SK-N-SH (cell line): ENCODE measurements around the gene PEPD. TPM values are rescaled to one million over a fixed set of nuclear protein-coding genes. Genes with fewer than 3 reads are reported as not detected.

Source experiments
- CTCF ChIA-PET: fragments of 300-600, 350-600 bp; formaldehyde crosslinking; extraction: SDS; loops from one replicate; lab custom pipeline; 2021; lab: Yijun Ruan, JAX
- POLR2A ChIA-PET: fragments of 350-600 bp; sonication (Branson Sonifier 250); formaldehyde crosslinking; extraction: SDS; loops from one replicate; lab custom pipeline; 2020; ENCODE audit warnings: antibody characterized with exemption, inconsistent platforms; lab: Yijun Ruan, JAX
- DNase-seq: peaks from one replicate; pipeline ENCODE4 v3.0.0; 2012
- H2AFZ ChIP-seq: fragments of 200-600 bp; sonication (generic); 2 replicates; pipeline ENCODE4 v1.8.1; 2016; ENCODE audit warnings: antibody characterized with exemption, mild to moderate bottlenecking, low read depth
- H3F3A ChIP-seq: fragments of 200-600 bp; sonication (generic); replicated peaks from 2 replicates; pipeline ENCODE3; 2016; ENCODE audit warnings: antibody characterized with exemption, mild to moderate bottlenecking; ENCODE audit not compliant: insufficient read depth
- H3K27ac ChIP-seq, 2 experiments: fragments of 200-500 bp in 1 of 2; fragments of 200-600 bp in 1 of 2; sonication (Bioruptor generic) in 1 of 2; sonication (generic), shearing (Covaris generic) in 1 of 2; 2 replicates each; pipeline versions ENCODE4 v1.5.1 to v1.6.1; 2014 to 2016; ENCODE audit warnings: low read depth in 2 of 2, inconsistent platforms in 1 of 2, low read length in 1 of 2, mild to moderate bottlenecking in 1 of 2, mixed read lengths in 1 of 2
- H3K27me3 ChIP-seq: fragments of 200-600 bp; sonication (generic), shearing (Covaris generic); 2 replicates; pipeline ENCODE4 v1.6.1; 2016; ENCODE audit warnings: mixed run types; ENCODE audit not compliant: insufficient read depth
- H3K36me3 ChIP-seq, 2 experiments: fragments of 200-500 bp in 1 of 2; fragments of 200-600 bp in 1 of 2; sonication (Bioruptor generic) in 1 of 2; sonication (generic) in 1 of 2; replicated peaks in 1 of 2; 2 replicates each; pipeline versions ENCODE3 to v1.5.1; 2014 to 2016; ENCODE audit warnings: low read length in 1 of 2, mild to moderate bottlenecking in 1 of 2; ENCODE audit not compliant: insufficient read depth in 2 of 2, control insufficient read depth in 1 of 2
- H3K4me1 ChIP-seq, 2 experiments: fragments of 200-500 bp in 1 of 2; fragments of 200-600 bp in 1 of 2; sonication (Bioruptor generic) in 1 of 2; sonication (generic), shearing (Covaris generic) in 1 of 2; 2 replicates each; pipeline versions ENCODE4 v1.5.1 to v1.6.1; 2014 to 2016; ENCODE audit warnings: low read depth in 1 of 2, low read length in 1 of 2, mixed run types in 1 of 2; ENCODE audit not compliant: insufficient read depth in 2 of 2, control insufficient read depth in 1 of 2
- H3K4me2 ChIP-seq: fragments of 200-600 bp; sonication (generic), shearing (Covaris generic); 2 replicates; pipeline ENCODE4 v1.6.1; 2017; ENCODE audit warnings: mixed run types
- H3K4me3 ChIP-seq, 2 experiments: fragments of 200-500 bp in 1 of 2; fragments of 200-600 bp in 1 of 2; sonication (Bioruptor generic) in 1 of 2; sonication (generic), shearing (Covaris generic) in 1 of 2; 2 replicates each; pipeline versions ENCODE4 v1.5.1 to v1.8.1; 2014 to 2016; ENCODE audit warnings: low read depth in 2 of 2, inconsistent platforms in 1 of 2, low read length in 1 of 2, mild to moderate bottlenecking in 1 of 2, mixed read lengths in 1 of 2, moderate library complexity in 1 of 2
- H3K79me2 ChIP-seq: fragments of 200-600 bp; sonication (generic); 2 replicates; pipeline ENCODE4 v1.8.1; 2017; ENCODE audit warnings: mild to moderate bottlenecking; ENCODE audit not compliant: insufficient read depth
- H3K9ac ChIP-seq: fragments of 200-600 bp; sonication (generic); 2 replicates; pipeline ENCODE4 v1.6.1; 2017; ENCODE audit warnings: mixed run types
- H3K9me2 ChIP-seq: fragments of 200-600 bp; sonication (generic); 2 replicates; pipeline ENCODE4 v1.6.1; 2017; ENCODE audit warnings: mixed run types
- H3K9me3 ChIP-seq: fragments of 200-600 bp; sonication (generic); 2 replicates; pipeline ENCODE4 v1.6.1; 2017; ENCODE audit warnings: mixed run types, mild to moderate bottlenecking, moderate library complexity
- H4K20me1 ChIP-seq: fragments of 200-600 bp; sonication (generic); 2 replicates; pipeline ENCODE4 v1.6.1; 2017; ENCODE audit warnings: mild to moderate bottlenecking, mixed run types; ENCODE audit not compliant: insufficient read depth
- CHD2 ChIP-seq: fragments of 150-350 bp; IDR thresholded peaks from 2 replicates; pipeline ENCODE4 v1.6.1; 2018; ENCODE audit warnings: low read length; ENCODE audit not compliant: partially characterized antibody
- EP300 ChIP-seq, 2 experiments: IDR thresholded peaks; 2 replicates each; pipeline versions ENCODE4 v1.4.0 to v1.6.1; 2012; ENCODE audit warnings: borderline replicate concordance in 1 of 2, low read depth in 1 of 2, low read length in 1 of 2
- EZH2phosphoT487 ChIP-seq: fragments of 200-600 bp; sonication (generic); IDR thresholded peaks from 2 replicates; pipeline ENCODE4 v1.6.1; 2017; ENCODE audit warnings: low read depth, mixed run types, mild to moderate bottlenecking, antibody characterized with exemption, moderate library complexity, borderline replicate concordance
- FOSL2 ChIP-seq: IDR thresholded peaks from 2 replicates; pipeline ENCODE4 v1.4.0; 2012; ENCODE audit warnings: low read depth, mild to moderate bottlenecking, moderate library complexity, borderline replicate concordance
- FOXJ3 ChIP-seq: sonication (generic); formaldehyde crosslinking; IDR thresholded peaks from 2 replicates; pipeline ENCODE4 v1.5.1; 2020; ENCODE audit warnings: mild to moderate bottlenecking, missing genetic modification reagents
- GABPA ChIP-seq: IDR thresholded peaks from 2 replicates; pipeline ENCODE4 v1.4.0; 2012; ENCODE audit warnings: low read depth, mild to moderate bottlenecking
- GATA2 ChIP-seq: sonication (generic); formaldehyde crosslinking; IDR thresholded peaks from 2 replicates; pipeline ENCODE4 v1.5.0; 2020; ENCODE audit warnings: mild to moderate bottlenecking, missing genetic modification reagents
- MXI1 ChIP-seq: IDR thresholded peaks from 2 replicates; pipeline ENCODE4 v1.6.1; 2012; ENCODE audit warnings: mild to moderate bottlenecking, low read depth, low read length, improper control_type of control experiment
- NRF1 ChIP-seq: IDR thresholded peaks from 2 replicates; pipeline ENCODE4 v1.6.1; 2012; ENCODE audit warnings: low read depth, mild to moderate bottlenecking, low read length
- POLR2AphosphoS5 ChIP-seq: IDR thresholded peaks from 2 replicates; pipeline ENCODE4 v1.6.1; 2012; ENCODE audit warnings: low read depth, low read length
- RAD21 ChIP-seq: IDR thresholded peaks from 2 replicates; pipeline ENCODE4 v1.6.1; 2012; ENCODE audit warnings: mild to moderate bottlenecking, low read length
- RXRA ChIP-seq: IDR thresholded peaks from 2 replicates; pipeline ENCODE4 v1.4.0; 2012; ENCODE audit warnings: low read depth, mild to moderate bottlenecking, borderline replicate concordance
- TAF1 ChIP-seq: IDR thresholded peaks from 2 replicates; pipeline ENCODE4 v1.6.1; 2012; ENCODE audit warnings: low read depth, mild to moderate bottlenecking, low read length, moderate library complexity, borderline replicate concordance
- TCF12 ChIP-seq: IDR thresholded peaks from 2 replicates; pipeline ENCODE4 v1.4.0; 2012
- WGBS: methylation state at CpG from one replicate; pipeline ENCODE4 v1.1.6; 2017; ENCODE audit warnings: low lambda C conversion rate; 5-methylcytosine and 5-hydroxymethylcytosine counted together
- polyA plus RNA-seq, 3 experiments: library from polyadenylated mRNA; depleted of rRNA; stranded (reverse); fragments of >200 nt; gene quantifications; 2 replicates each; pipeline ENCODE4 v1.2.3, GENCODE V29; 2012
- TF ChIP-seq, protein P1 (sequence below): IDR thresholded peaks from 2 replicates; pipeline ENCODE4 v1.4.0; 2012; ENCODE audit warnings: low read depth
- TF ChIP-seq, protein P2 (sequence below): IDR thresholded peaks from 2 replicates; pipeline ENCODE4; 2012
- TF ChIP-seq, protein P3 (sequence below): fragments of 200-600 bp; sonication (generic); IDR thresholded peaks from 2 replicates; pipeline ENCODE4 v1.6.1; 2017; ENCODE audit warnings: antibody characterized with exemption, mild to moderate bottlenecking, moderate library complexity
- TF ChIP-seq, protein P4 (sequence below): fragments of 150-350 bp; IDR thresholded peaks from 2 replicates; pipeline ENCODE4 v1.6.1; 2016; ENCODE audit warnings: mild to moderate bottlenecking, low read depth, low read length
- TF ChIP-seq, protein P5 (sequence below): IDR thresholded peaks from 2 replicates; pipeline ENCODE4 v1.4.0; 2012; ENCODE audit warnings: low read depth, borderline replicate concordance

Gene PEPD
- polyA plus RNA-seq, 1 of the 3 experiments (the other 2 are of a cell fraction): 88.9 TPM

DNA sequence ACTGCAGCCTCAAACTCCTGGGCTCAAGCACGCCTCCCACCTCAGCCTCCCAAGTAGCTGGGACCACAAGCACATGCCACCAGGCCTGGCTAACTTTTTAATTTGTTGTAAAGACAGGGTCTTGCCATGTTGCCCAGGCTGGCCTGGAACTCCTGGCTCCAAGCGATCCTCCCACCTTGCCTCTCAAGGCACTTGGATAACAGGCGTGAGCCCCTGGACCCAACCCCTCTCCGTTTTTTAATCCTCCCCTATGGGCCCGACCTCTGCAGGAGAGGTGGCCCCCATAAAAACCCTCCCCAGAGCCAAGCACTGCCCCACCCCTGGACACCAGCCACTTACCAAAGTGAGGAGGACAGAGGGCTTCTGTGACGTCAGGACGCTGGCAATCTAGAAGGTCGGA, 28.6 kb downstream of the PEPD start:
- no peak overlapping the region for H3K4me3 ChIP-seq
- peaks cover 0 to 2% of the 10 kb centered on the region in 2 experiments for H3K36me3 ChIP-seq
- no peaks in the 10 kb centered on the region for H3K27me3 ChIP-seq
- 90% methylated on average over 8 of the region's 8 CpGs for WGBS
- POLR2A ChIA-PET: no interaction called here
- no peak overlapping the region for H3K4me2 ChIP-seq
- H3K4me1 ChIP-seq: peaks cover 0 to 4% of the 10 kb centered on the region in 2 experiments; a peak in 2 of 4 replicates
- DNase-seq: no peak
- no peak overlapping the region for H3K27ac ChIP-seq
- H3K9me2 ChIP-seq: no peaks in the 10 kb centered on the region
- CTCF ChIA-PET: interaction anchor here (1.7 kb wide), 1 partner anchor 11 kb away, joined by 5 read pairs; no protein-coding TSS in a partner anchor
- no peak overlapping the region for H3K9ac ChIP-seq
- H3K9me3 ChIP-seq: no peaks in the 10 kb centered on the region
- H3F3A ChIP-seq: no peaks in the 10 kb centered on the region
- no peaks in the 10 kb centered on the region for H4K20me1 ChIP-seq
- H3K79me2 ChIP-seq: no peaks in the 10 kb centered on the region
- no peak overlapping the region for H2AFZ ChIP-seq
- TF ChIP-seq CHD2 (no peak), NRF1 (no peak), MXI1 (no peak), TAF1 (no peak), GATA2 (CRISPR knock-in tag) (no peak), POLR2AphosphoS5 (no peak), GABPA (no peak), RXRA (no peak), EZH2phosphoT487 (no peak), FOXJ3 (CRISPR knock-in tag) (no peak), RAD21 (no peak), EP300 (IDR thresholded peaks at IDR 0.05; ENCODE audit: borderline replicate concordance in 1 of 2, low read depth in 1 of 2, low read length in 1 of 2) (no peak), TCF12 (no peak), FOSL2 (no peak)
- TF ChIP-seq, protein P1, sequence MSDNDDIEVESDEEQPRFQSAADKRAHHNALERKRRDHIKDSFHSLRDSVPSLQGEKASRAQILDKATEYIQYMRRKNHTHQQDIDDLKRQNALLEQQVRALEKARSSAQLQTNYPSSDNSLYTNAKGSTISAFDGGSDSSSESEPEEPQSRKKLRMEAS: no peak
- TF ChIP-seq, protein P2, sequence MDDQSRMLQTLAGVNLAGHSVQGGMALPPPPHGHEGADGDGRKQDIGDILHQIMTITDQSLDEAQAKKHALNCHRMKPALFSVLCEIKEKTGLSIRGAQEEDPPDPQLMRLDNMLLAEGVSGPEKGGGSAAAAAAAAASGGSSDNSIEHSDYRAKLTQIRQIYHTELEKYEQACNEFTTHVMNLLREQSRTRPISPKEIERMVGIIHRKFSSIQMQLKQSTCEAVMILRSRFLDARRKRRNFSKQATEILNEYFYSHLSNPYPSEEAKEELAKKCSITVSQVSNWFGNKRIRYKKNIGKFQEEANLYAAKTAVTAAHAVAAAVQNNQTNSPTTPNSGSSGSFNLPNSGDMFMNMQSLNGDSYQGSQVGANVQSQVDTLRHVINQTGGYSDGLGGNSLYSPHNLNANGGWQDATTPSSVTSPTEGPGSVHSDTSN: no peak
- TF ChIP-seq, protein P3, sequence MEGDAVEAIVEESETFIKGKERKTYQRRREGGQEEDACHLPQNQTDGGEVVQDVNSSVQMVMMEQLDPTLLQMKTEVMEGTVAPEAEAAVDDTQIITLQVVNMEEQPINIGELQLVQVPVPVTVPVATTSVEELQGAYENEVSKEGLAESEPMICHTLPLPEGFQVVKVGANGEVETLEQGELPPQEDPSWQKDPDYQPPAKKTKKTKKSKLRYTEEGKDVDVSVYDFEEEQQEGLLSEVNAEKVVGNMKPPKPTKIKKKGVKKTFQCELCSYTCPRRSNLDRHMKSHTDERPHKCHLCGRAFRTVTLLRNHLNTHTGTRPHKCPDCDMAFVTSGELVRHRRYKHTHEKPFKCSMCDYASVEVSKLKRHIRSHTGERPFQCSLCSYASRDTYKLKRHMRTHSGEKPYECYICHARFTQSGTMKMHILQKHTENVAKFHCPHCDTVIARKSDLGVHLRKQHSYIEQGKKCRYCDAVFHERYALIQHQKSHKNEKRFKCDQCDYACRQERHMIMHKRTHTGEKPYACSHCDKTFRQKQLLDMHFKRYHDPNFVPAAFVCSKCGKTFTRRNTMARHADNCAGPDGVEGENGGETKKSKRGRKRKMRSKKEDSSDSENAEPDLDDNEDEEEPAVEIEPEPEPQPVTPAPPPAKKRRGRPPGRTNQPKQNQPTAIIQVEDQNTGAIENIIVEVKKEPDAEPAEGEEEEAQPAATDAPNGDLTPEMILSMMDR: no peak
- TF ChIP-seq, protein P4, sequence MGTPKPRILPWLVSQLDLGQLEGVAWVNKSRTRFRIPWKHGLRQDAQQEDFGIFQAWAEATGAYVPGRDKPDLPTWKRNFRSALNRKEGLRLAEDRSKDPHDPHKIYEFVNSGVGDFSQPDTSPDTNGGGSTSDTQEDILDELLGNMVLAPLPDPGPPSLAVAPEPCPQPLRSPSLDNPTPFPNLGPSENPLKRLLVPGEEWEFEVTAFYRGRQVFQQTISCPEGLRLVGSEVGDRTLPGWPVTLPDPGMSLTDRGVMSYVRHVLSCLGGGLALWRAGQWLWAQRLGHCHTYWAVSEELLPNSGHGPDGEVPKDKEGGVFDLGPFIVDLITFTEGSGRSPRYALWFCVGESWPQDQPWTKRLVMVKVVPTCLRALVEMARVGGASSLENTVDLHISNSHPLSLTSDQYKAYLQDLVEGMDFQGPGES: no peak
- TF ChIP-seq, protein P5, sequence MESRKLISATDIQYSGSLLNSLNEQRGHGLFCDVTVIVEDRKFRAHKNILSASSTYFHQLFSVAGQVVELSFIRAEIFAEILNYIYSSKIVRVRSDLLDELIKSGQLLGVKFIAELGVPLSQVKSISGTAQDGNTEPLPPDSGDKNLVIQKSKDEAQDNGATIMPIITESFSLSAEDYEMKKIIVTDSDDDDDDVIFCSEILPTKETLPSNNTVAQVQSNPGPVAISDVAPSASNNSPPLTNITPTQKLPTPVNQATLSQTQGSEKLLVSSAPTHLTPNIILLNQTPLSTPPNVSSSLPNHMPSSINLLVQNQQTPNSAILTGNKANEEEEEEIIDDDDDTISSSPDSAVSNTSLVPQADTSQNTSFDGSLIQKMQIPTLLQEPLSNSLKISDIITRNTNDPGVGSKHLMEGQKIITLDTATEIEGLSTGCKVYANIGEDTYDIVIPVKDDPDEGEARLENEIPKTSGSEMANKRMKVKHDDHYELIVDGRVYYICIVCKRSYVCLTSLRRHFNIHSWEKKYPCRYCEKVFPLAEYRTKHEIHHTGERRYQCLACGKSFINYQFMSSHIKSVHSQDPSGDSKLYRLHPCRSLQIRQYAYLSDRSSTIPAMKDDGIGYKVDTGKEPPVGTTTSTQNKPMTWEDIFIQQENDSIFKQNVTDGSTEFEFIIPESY: no peak
